ENCODE data around the gene TMCC2.
A peak's percentile ranks its signal among the peaks of the same experiment; 100 is the strongest.

TMCC2 gene

DNA sequence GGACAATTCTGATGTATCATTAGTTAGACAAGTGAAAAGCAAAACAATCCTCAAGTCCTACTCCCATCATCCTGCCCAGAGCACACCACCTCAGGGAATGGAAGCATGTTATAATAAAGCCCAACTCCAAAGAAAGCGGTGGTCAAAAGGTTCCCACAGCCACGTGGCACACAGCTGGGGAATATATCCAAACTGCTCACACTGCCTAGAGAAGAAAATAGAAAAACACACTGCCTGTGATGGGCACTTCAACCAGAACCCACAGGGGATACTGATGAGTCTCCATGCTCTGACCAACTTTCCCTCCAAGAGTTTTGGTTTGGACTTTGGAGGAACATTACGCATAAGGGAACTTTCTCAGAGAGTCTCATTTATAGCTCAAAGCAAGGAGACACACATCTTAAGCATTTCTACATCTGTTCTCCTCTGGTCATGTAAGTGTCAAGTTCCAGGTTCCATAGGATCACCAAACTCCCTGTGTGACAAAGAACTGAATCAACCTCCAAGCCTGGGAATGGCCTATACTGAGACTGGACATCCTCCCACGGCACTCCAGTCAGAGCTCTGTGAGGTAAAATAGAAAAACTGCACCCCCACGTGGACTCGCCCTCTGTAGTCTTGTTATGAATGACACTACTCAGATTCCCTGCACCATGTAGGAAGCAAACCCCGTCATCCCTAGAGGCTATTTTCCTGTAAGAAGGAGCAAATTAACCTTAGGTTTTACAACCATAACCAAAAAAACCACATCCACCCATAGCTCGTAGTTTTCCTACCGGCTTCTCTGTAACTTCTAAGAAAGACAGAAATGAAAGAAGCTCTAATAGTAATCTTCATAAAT, 28.4 kb upstream of the TMCC2 start:
- peak overlapping the region; percentile 75 for H3K27ac Mint-ChIP-seq
- H3K27me3 Mint-ChIP-seq (ENCODE audit: low read depth), result no peaks in the 10 kb centered on the region
- peaks cover 5% of the 10 kb centered on the region for H3K36me3 Mint-ChIP-seq (ENCODE audit: low read depth)
- H3K4me3 Mint-ChIP-seq, result peak overlapping the region; percentile 70
- peaks cover 29% of the 10 kb centered on the region for H3K4me1 Mint-ChIP-seq (ENCODE audit: low read depth)
- peak; percentile 72 for DNase-seq (ENCODE audit: low spot score)
- H3K9me3 Mint-ChIP-seq, result no peaks in the 10 kb centered on the region

DNA sequence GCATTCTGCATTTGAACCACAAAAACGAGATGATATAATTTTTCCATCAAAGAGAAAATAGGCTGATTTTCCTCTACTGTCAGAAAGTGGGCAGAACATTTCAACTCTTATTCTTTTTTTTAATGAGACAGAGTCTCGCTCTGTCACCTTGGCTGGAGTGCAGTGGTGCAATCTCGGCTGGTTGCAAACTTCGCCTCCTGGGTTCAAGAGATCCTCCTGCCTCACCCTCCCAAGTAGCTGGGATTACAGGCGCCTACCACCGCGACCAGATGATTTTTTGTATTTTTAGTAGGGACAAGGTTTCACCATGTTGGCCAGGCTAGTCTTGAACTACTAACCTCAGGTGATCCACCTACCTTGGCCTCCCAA, 27.8 kb upstream of the TMCC2 start:
- Mint-ChIP-seq H3K9me3 (no peaks in the 10 kb centered on the region), H3K4me1 (ENCODE audit: low read depth) (peaks cover 33% of the 10 kb centered on the region), H3K4me3 (peak overlapping the region; percentile 70), H3K36me3 (ENCODE audit: low read depth) (peaks cover 5% of the 10 kb centered on the region), H3K27me3 (ENCODE audit: low read depth) (no peaks in the 10 kb centered on the region), H3K27ac (peak overlapping the region; percentile 75)
- peak; percentile 26 for DNase-seq (ENCODE audit: low spot score)

DNA sequence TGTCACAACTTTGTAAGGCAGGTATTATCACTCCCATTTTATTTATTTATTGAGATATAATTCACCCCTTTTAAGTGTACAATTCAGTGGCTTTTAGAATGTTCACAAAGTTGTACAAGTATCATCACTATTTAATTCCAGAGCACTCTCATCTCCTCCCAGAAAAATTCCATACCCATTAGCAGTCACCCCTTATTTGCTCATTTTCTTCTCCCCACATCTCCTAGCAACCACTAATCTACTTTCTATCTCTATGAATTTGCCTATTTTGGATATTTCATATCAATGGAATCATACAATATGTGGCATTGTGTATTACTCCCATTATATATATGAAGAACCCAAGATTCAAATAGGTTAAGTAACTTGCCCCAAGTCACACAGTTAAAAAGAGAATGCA, 23.2 kb upstream of the TMCC2 start:
- H3K27me3 Mint-ChIP-seq (ENCODE audit: low read depth), result no peaks in the 10 kb centered on the region
- no peaks in the 10 kb centered on the region for H3K9me3 Mint-ChIP-seq
- H3K4me1 Mint-ChIP-seq (ENCODE audit: low read depth), result peaks cover 29% of the 10 kb centered on the region
- no peak overlapping the region for H3K27ac Mint-ChIP-seq
- H3K4me3 Mint-ChIP-seq, result no peak overlapping the region
- DNase-seq (ENCODE audit: low spot score), result no peak
- peaks cover 2% of the 10 kb centered on the region for H3K36me3 Mint-ChIP-seq (ENCODE audit: low read depth)

DNA sequence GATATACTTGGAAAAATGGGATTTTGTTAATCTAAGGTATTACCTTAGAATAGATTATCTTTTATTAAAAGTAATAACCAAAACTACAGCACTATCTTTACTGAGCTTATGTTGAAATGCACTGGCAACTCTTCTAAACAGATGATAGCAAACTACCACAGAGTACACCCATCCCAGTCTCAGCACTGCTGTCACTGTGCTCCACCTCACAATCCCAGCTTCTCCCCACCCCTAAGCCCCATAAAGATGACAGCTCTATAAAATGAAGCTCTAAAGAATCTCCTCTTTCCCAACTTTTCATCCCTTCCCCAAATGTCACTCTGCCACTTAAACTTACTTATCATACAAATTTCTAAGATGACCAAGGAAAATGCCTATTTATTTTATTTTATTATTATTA, 22.7 kb upstream of the TMCC2 start:
- Mint-ChIP-seq H3K4me1 (ENCODE audit: low read depth) (peaks cover 24% of the 10 kb centered on the region), H3K36me3 (ENCODE audit: low read depth) (peaks cover 2% of the 10 kb centered on the region), H3K9me3 (no peaks in the 10 kb centered on the region), H3K4me3 (no peak overlapping the region), H3K27me3 (ENCODE audit: low read depth) (no peaks in the 10 kb centered on the region), H3K27ac (no peak overlapping the region)
- DNase-seq (ENCODE audit: low spot score), result no peak

DNA sequence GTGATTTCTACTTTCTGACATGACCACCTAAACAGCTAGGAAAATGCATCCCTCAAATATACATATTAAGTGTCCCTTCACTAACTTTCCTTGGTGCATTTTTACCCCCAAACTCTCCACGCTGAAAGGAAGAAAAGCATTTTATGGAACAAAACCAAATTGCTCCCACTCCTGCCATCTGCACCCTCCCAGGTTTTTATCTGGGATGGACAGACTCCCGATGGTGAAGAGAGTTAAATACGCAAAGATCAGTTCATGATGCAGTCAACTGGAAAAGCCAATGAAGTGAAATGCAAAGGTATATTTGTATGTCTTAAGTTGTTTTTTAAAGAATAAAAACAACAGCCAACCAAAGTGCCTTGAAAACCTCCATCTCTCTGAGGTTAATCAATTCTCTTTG, 18.9 kb upstream of the TMCC2 start:
- Mint-ChIP-seq H3K27ac (no peak overlapping the region), H3K36me3 (ENCODE audit: low read depth) (peaks cover 2% of the 10 kb centered on the region), H3K4me3 (peak overlapping the region; percentile 13), H3K4me1 (ENCODE audit: low read depth) (peaks cover 33% of the 10 kb centered on the region), H3K27me3 (ENCODE audit: low read depth) (no peaks in the 10 kb centered on the region), H3K9me3 (no peaks in the 10 kb centered on the region)
- DNase-seq (ENCODE audit: low spot score), result no peak

DNA sequence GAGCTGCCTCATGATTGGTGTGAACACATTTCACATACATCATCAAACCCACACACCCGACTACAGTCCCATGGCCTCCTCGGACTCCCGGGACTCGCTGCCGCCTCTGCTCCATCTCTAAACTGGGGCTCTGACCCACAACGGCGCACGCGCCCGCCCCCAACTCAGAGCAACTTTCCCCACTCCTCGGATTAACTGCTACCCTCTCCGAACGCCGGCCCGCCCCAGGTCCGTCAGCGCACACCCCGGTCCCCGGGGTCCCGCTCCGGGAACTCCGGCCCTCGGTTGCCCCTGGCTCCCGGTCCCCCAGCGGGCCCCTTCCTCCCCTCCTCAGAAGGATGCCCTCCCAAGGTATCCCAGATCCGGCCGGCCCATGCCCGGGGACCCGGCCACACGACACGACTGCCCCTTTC, 17.0 kb upstream of the TMCC2 start:
- Mint-ChIP-seq H3K4me3 (peak overlapping the region; percentile 90), H3K9me3 (no peaks in the 10 kb centered on the region), H3K27me3 (ENCODE audit: low read depth) (no peaks in the 10 kb centered on the region), H3K27ac (peak overlapping the region; percentile 77), H3K36me3 (ENCODE audit: low read depth) (peaks cover 2% of the 10 kb centered on the region), H3K4me1 (ENCODE audit: low read depth) (peaks cover 32% of the 10 kb centered on the region)
- DNase-seq (ENCODE audit: low spot score), result peak; percentile 29

DNA sequence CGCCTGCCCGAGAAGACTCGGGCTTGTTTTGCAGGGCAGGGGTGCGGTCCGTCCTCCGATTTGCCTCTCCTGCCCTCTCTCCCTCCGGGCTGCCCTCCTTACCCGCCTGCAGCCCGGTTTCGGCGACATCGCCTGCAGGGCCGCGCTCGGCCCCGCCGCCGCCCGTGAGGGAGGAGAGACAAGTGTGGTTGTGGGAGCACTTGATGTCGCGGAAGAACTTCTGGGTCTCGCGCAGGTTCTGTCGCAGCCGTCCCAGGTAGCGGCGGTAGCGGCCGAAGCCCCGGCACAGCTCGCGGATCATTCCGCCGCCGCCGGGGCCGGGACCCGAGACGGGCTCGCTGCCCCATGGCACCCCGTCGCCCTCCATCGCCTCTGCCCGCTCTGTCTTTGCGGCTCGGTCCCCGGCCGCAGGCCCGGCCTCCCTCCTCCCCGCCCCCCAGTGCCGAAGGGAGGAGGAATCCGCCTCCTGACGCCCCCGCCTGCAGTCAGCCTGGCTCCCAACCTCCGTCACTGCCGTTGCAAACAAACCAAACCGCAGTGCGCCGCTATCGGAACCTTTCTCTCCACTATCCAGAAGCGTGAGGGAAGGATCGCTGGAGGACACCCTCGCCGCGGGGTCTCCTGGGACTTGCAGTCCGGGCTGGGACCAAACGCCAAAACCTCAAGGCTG, 16.4 kb upstream of the TMCC2 start, which contains the start of gene DSTYK:
TSS of gene DSTYK (minus strand) at position 534 of the 670 bp plus-strand sequence. CDS start at position 367, 167 bp downstream.
- Mint-ChIP-seq H3K27ac (peak within 1 kb of the TSS; percentile 93), H3K27me3 (ENCODE audit: low read depth) (no peaks in the 10 kb centered on the region), H3K9me3 (no peaks in the 10 kb centered on the region), H3K36me3 (ENCODE audit: low read depth) (peaks cover 2% of the 10 kb centered on the region), H3K4me1 (ENCODE audit: low read depth) (peaks cover 32% of the 10 kb centered on the region), H3K4me3 (peak within 1 kb of the TSS; percentile 90)
- DNase-seq (ENCODE audit: low spot score), result peak; percentile 93

DNA sequence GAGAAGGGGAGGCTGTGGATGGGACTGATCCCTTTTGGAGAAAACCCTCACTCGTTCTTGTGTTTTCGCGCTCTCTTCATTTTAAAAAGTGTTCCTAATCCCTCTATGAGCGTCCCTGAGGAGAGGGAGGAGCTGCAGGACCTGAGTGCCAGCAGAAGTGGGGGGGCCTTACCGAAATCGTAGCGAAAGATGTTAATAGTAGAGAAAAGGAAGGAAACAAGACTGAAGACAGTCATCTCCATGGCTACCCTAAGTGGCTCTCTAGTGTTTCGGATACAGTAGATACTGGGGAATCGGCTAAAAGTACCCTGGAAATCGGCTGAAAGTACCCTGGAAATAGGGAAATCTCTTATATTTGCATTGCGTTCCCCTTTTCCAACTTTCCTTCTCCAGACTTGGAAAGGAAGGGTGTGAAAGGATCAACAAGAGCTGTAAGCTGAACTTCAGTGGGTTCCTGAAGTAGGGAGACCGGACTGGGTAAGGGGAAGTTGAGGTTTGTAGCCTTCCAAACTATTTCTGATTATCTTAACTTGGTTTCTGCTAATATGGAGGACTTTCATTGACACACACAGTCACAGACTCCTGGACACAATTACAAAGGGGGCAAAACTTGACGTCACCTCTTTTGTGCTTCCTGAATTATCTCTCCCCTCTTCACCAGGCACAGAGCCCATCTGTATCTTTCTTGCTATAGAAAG, 15.8 kb upstream of the TMCC2 start:
- no peak for DNase-seq (ENCODE audit: low spot score)
- H3K4me1 Mint-ChIP-seq (ENCODE audit: low read depth), result peaks cover 30% of the 10 kb centered on the region
- no peaks in the 10 kb centered on the region for H3K27me3 Mint-ChIP-seq (ENCODE audit: low read depth)

DNA sequence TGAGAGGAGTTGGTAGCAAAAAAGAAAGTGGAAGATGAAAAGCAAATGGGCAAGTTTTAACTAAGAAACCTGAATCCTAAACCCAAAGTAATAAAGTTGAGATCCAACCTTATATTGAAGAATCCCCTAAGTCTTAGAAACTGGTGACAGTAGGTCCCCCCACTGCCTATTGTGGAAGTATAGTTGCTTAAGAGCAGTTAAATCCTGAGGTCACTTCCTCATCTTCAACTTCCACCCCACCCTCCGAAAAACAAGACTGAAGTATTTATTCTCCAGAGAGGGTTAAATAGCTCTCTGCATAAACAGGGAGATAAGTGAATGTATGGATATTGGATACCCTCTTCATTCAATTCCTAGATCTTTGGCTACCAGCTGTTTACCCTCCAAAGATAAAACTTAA, 13.0 kb upstream of the TMCC2 start:
- H3K4me3 Mint-ChIP-seq, result peak overlapping the region; percentile 36
- H3K9me3 Mint-ChIP-seq, result no peaks in the 10 kb centered on the region
- DNase-seq (ENCODE audit: low spot score), result no peak
- peaks cover 25% of the 10 kb centered on the region for H3K4me1 Mint-ChIP-seq (ENCODE audit: low read depth)
- H3K36me3 Mint-ChIP-seq (ENCODE audit: low read depth), result no peaks in the 10 kb centered on the region
- no peak overlapping the region for H3K27ac Mint-ChIP-seq
- peaks cover 5% of the 10 kb centered on the region for H3K27me3 Mint-ChIP-seq (ENCODE audit: low read depth)

More for the DNA sequence above, 15.8 kb upstream of the TMCC2 start:
- Mint-ChIP-seq H3K4me3 (peak overlapping the region; percentile 90), H3K27ac (peak overlapping the region; percentile 93), H3K36me3 (ENCODE audit: low read depth) (peaks cover 2% of the 10 kb centered on the region), H3K9me3 (no peaks in the 10 kb centered on the region)

DNA sequence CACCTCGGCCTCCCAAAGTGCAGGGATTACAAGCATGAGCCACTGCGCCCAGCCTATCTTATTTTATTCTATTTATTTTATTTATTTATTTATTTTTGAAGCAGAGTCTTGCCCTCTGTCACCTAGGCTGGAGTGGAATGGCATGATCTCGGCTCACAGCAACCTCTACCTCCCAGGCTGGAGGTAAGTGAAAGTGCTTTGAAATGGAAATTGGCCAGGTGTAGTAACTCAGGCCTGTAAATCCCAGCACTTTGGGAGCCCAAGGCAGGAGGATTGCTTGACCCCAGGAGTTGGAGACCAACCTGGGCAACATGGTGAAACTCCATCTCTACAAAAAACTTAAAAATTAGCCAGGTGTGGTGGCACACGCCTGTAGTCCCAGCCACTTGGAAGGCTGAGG, 11.2 kb upstream of the TMCC2 start:
- Mint-ChIP-seq H3K27me3 (ENCODE audit: low read depth) (peaks cover 9% of the 10 kb centered on the region), H3K4me3 (no peak overlapping the region), H3K27ac (no peak overlapping the region), H3K36me3 (ENCODE audit: low read depth) (no peaks in the 10 kb centered on the region), H3K9me3 (no peaks in the 10 kb centered on the region), H3K4me1 (ENCODE audit: low read depth) (peaks cover 20% of the 10 kb centered on the region)
- no peak for DNase-seq (ENCODE audit: low spot score)

DNA sequence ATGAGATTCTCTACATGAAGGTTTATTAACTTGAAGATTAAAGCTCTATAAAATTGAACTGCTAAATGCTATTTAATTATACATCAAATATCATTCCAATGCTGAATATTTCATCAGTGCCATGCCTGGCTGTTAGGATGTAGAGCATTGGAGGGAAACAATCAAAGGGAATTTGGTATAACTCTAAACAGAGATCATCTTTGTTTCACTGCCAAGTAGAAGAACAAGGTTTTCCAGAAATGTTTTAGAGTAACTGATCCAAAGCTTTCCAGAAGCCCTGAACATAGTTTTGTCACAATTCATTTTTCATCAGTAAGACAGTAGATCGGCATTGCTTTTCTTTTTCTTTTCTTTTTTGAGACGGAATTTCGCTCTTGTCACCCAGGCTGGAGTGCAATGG, 10.3 kb upstream of the TMCC2 start:
- no peaks in the 10 kb centered on the region for H3K9me3 Mint-ChIP-seq
- no peak overlapping the region for H3K27ac Mint-ChIP-seq
- H3K4me1 Mint-ChIP-seq (ENCODE audit: low read depth), result peaks cover 12% of the 10 kb centered on the region
- peaks cover 9% of the 10 kb centered on the region for H3K27me3 Mint-ChIP-seq (ENCODE audit: low read depth)
- no peak overlapping the region for H3K4me3 Mint-ChIP-seq
- H3K36me3 Mint-ChIP-seq (ENCODE audit: low read depth), result no peaks in the 10 kb centered on the region
- no peak for DNase-seq (ENCODE audit: low spot score)

DNA sequence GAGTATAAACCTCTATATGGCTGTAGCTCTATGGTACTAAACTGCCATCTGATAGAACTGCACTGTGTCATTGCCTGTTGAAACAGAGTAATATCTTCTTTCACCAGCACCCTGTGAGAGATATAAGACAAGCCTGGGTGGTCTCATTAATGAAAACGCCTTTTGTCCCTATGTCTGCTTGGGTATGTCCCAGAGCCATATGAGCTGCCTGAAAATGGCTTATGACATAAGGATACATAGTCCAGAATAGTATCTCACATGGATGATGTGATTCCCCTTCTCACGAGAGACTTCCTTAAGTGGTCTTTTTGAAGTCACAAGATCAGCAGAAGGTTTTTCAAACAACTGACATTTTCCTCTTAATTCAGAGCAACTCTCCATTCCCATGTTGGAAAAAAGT, 7.3 kb upstream of the TMCC2 start:
- no peak for DNase-seq (ENCODE audit: low spot score)
- Mint-ChIP-seq H3K27ac (no peak overlapping the region), H3K36me3 (ENCODE audit: low read depth) (no peaks in the 10 kb centered on the region), H3K4me1 (ENCODE audit: low read depth) (peaks cover 2% of the 10 kb centered on the region), H3K4me3 (no peak overlapping the region), H3K9me3 (no peaks in the 10 kb centered on the region), H3K27me3 (ENCODE audit: low read depth) (peaks cover 20% of the 10 kb centered on the region)

DNA sequence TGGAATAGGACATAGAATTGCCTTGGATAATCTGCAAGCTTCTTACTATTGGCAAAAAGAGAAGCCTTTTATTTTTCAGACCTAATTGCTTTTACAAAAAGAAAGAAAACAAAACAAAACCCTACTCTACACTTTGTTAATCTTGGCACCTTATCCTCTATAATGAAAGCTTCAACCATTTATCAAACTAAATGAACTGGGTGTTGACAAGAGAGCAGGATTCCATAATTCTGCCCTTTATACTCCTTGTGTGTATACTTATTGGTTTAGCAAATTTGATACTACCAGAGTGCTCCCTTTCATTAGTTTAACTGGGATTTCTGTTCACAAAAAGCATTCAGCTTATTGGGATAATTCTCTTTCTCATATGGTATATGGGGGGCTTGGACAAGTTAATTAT, 3.0 kb upstream of the TMCC2 start:
- Mint-ChIP-seq H3K4me1 (ENCODE audit: low read depth) (peaks cover 17% of the 10 kb centered on the region), H3K9me3 (no peaks in the 10 kb centered on the region), H3K27me3 (ENCODE audit: low read depth) (peaks cover 43% of the 10 kb centered on the region), H3K27ac (no peak overlapping the region), H3K36me3 (ENCODE audit: low read depth) (no peaks in the 10 kb centered on the region), H3K4me3 (no peak overlapping the region)
- DNase-seq (ENCODE audit: low spot score), result no peak
